ENCODE data around the gene GNPAT.
A peak's percentile ranks its signal among the peaks of the same experiment; 100 is the strongest.
"Not testable (repeated sequence)": the region's sequence is repeated elsewhere in the genome, so short reads cannot be mapped to it uniquely, and the experiment has no call there.

The GNPAT gene

DNA sequence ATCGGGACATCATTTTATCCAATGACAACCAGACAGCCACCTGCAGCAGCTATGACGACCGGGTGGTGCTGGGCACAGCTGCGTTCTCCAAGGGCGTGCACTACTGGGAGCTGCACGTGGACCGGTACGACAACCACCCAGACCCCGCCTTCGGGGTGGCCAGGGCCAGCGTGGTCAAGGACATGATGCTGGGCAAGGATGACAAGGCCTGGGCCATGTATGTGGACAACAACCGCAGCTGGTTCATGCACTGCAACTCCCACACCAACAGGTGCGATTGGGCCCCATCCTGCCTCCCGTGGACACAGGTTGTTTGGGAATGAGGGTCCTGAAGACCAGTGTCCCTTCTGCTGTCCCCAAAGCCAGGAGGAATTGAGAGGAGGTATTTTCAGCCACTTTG, 32.0 kb upstream of the GNPAT start:
- Mint-ChIP-seq H3K4me1 (peaks cover 9% of the 10 kb centered on the region), H3K4me3 (no peak overlapping the region), H3K27ac (no peak overlapping the region), H3K36me3 (no peaks in the 10 kb centered on the region), H3K9me3 (no peaks in the 10 kb centered on the region)
- ATAC-seq (no peak), DNase-seq (ENCODE audit: low spot score in 2 of 2) (no peak)

DNA sequence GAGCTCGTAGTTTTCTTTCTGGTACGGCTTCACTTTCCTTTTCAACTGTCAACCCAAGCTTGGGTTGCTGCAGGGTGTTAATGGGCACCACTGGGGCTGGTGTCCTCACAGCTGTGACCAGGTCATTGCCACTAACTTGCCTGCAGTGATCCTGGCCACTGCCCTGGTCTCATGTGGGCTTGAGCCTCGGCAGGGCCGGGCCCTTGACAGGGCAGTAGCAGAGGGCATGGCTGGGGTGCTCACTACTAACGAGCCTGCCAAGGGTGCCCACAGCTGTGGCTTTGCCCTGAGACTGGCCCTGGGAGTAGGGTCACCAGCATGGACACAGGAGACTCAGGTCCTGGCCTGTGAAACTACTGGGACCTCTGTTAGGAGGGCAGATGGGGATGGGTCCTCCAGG, 31.5 kb upstream of the GNPAT start:
- no peaks in the 10 kb centered on the region for H3K36me3 Mint-ChIP-seq
- ATAC-seq = no peak

DNA sequence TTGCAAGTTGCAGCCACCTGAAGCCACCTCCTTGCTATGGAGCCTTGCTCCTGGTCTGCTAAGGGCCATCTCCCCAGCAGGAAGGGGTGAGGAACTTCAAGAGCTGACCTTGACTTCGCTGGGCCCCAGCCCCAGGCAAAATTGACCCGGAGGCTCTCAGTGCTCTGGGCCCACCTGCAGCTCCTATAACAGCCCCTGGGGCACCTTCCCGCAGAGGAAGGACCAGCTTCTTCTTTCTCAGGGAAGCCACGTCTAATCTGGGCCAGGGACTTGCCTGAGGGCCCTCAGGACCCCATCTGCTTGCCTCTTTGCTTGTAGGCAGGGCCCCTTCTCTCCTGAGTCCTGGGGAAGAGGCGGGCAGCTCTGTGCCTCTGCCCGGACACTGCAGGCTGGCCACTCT, 30.9 kb upstream of the GNPAT start:
- no peak overlapping the region for H3K4me3 Mint-ChIP-seq
- no peak for DNase-seq (ENCODE audit: low spot score in 2 of 2)
- no peak overlapping the region for H3K27ac Mint-ChIP-seq
- no peaks in the 10 kb centered on the region for H3K36me3 Mint-ChIP-seq
- H3K9me3 Mint-ChIP-seq = no peaks in the 10 kb centered on the region
- H3K4me1 Mint-ChIP-seq = peaks cover 9% of the 10 kb centered on the region
- no peak for ATAC-seq

More for the DNA sequence above, 31.5 kb upstream of the GNPAT start:
- DNase-seq (ENCODE audit: low spot score in 2 of 2) = no peak
- no peaks in the 10 kb centered on the region for H3K9me3 Mint-ChIP-seq
- H3K4me3 Mint-ChIP-seq = no peak overlapping the region
- no peak overlapping the region for H3K27ac Mint-ChIP-seq
- peaks cover 9% of the 10 kb centered on the region for H3K4me1 Mint-ChIP-seq

DNA sequence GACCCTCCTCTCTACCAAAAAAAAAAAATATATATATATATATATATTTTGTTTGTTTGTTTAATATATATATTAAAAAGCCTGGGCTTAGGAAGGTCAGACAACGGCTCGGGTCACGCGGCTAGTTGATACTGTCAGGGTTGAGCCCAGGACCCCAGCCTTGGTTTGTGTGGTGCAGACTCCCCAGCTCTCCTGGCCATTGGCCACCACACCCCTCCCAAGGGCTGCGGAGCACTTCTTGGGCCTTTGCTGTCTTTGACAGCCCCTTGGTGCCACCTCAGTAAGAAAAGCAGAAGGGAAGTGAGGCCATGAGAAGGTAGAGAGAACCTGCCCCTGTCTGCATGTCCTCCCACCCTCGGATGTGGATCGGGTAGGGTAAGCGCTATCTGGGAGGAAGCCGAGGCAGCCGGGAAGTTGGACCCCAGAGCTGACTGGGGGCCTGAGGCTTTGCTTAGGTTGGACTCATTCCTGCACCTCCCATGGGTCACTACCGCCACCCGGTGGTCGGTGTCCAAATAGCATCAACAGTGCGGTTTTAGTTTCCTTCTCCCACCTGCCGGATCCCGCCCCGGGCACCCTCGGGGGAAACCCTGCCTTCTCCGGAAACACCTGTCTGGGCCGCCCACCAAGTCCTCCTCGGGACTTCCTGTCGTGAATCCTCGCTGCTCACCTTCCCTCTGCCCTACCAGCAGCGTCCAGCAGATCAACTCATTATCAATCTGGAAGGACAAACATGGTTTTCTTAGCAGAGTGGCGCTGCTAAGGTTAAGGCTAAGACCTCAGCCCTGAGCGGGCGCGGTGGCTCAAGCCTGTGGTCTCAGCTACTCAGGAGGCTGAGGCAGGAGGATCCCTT, 29.8 kb upstream of the GNPAT start:
- Mint-ChIP-seq H3K9me3 (no peaks in the 10 kb centered on the region), H3K4me1 (peaks cover 14% of the 10 kb centered on the region), H3K4me3 (peak overlapping the region; percentile 78), H3K27ac (peak overlapping the region; percentile 80), H3K36me3 (no peaks in the 10 kb centered on the region)
- DNase-seq (ENCODE audit: low spot score in 2 of 2) (peak; percentile 87 to 97), ATAC-seq (peak; percentile 86)

DNA sequence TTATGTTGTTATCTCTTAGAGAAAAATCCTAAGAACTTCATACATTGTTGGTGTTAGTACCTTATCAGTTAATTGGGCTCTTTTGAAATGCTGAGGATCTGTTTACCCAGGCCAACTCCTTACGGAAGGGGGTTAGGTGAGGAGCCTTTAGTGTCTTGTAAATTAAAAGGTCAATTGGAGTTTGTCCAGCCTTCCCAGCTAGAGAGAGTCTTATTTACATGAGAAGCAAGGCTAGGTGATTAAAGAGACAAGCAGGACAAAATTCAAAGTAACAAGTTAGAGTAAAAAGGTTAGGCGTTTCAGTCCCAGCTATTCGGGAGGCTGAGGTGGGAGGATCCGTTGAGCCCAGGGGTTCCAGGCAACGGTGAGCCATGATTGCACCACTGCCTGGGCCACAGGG, 28.7 kb upstream of the GNPAT start:
- not testable (repeated sequence) for H3K36me3 Mint-ChIP-seq; H3K4me3 Mint-ChIP-seq; ATAC-seq; DNase-seq (ENCODE audit: low spot score in 2 of 2); H3K27ac Mint-ChIP-seq; H3K9me3 Mint-ChIP-seq
- peaks cover 16% of the 10 kb centered on the region for H3K4me1 Mint-ChIP-seq

DNA sequence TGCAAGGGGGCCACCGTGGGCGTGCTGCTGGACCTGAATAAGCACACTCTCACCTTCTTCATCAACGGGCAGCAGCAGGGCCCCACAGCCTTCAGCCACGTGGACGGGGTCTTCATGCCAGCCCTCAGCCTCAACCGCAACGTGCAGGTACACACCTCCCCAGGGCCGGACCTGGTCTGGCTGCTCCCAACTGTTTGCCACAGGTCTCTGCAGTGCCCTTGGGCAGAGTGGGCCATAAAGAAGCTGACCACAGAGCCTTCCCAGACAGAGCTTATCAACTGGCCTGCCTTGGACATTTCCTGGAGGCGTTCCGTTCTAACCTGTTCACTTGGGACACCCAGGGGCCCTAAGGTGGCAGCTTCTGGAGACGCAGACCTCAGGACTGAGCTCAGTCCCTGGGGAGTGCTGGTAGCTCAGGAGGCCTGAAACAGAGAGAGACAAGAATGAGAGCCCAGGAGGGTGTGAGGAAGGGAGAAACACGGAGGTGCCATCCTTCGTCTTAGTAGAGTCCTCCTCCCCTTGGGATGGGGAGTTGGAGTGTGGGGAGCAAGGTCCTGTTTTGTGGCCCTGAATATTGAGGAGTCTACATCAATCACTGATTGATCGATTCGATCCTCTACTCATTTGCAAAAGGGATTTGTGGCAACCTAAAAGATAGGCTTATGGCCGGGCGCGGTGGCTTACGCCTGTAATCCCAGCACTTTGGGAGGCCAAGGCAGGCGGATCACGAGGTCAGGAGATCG, 27.0 kb upstream of the GNPAT start:
- H3K4me3 Mint-ChIP-seq = no peak overlapping the region
- no peaks in the 10 kb centered on the region for H3K36me3 Mint-ChIP-seq
- H3K27ac Mint-ChIP-seq = peak overlapping the region; percentile 29
- H3K4me1 Mint-ChIP-seq = peaks cover 16% of the 10 kb centered on the region
- ATAC-seq (no peak), DNase-seq (ENCODE audit: low spot score in 2 of 2) (no peak)
- H3K9me3 Mint-ChIP-seq = no peaks in the 10 kb centered on the region

DNA sequence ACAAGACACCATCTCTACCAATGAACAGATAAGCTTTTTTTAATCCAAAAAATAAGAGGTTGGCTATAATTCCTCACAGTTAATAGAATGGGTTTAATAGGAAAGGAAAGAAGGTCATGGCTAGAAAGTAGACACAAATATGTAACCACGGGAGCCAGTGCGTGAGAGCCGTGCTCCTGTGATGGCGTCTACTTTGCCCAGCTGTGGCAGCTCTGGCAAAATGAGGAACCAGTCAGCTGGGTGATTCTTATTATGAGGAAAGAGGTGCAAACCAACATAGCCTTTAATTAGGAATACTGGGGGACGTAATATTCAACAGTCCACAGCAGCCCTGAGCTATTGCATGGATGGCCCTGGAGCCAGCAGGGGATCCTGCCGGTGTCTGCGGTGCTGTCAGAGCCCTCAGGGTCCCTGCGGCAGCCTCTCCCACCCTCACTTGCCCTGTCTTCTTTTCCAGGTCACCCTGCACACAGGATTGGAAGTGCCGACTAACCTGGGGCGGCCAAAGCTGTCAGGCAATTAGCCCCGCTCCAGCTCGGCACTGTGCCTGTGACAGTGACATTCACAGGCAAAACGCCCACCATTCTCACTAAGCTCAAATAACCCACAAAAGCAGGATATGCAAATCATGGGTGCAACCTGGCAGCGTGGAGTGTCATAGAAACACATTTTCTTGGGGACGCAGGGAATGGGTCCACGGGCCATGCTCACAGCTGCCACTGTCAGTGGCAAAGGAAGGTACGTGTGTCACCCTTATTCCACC, 25.9 kb upstream of the GNPAT start:
- DNase-seq (ENCODE audit: low spot score in 2 of 2) (no peak), ATAC-seq (no peak)
- Mint-ChIP-seq H3K9me3 (no peaks in the 10 kb centered on the region), H3K4me1 (peaks cover 16% of the 10 kb centered on the region), H3K27ac (no peak overlapping the region), H3K4me3 (no peak overlapping the region), H3K36me3 (no peaks in the 10 kb centered on the region)

DNA sequence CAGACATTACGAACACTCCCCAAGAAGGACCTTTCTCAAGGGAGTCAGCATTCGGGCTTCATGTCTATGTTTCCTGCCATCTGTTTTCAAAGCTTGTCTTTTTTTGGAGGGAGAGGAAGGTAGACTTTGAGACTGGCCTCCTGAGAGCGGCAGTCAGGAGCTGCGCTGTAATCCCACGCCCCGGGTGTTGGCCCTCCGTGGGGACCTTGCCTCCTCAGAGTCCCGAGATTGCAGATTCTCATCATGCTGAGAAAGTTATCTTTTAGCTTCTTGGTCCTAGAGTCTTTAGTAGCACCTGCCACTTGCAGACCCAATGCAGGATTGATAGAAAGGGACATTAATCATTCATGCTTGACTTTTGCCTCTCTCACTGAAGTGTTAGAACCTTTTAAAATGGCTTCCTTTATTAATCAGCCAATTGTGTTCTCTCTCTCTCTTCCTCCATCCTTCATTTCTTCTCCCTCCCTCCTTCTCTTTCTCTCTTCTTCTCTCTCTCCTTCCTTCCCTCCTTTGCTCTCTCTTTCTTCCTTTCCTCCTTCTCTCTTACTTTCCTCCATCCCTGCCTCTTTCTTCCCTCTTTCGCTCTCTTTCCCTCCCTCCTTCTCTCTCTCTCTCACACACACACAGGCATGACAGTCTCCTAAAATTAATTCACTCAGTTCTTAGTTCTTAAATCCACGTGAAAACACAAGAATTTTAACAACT, 25.2 kb upstream of the GNPAT start:
- H3K4me1 Mint-ChIP-seq = peaks cover 16% of the 10 kb centered on the region
- DNase-seq (ENCODE audit: low spot score in 2 of 2) (no peak), ATAC-seq (no peak)
- H3K27ac Mint-ChIP-seq = peak overlapping the region; percentile 23
- H3K4me3 Mint-ChIP-seq = no peak overlapping the region
- H3K9me3 Mint-ChIP-seq = no peaks in the 10 kb centered on the region
- no peaks in the 10 kb centered on the region for H3K36me3 Mint-ChIP-seq

DNA sequence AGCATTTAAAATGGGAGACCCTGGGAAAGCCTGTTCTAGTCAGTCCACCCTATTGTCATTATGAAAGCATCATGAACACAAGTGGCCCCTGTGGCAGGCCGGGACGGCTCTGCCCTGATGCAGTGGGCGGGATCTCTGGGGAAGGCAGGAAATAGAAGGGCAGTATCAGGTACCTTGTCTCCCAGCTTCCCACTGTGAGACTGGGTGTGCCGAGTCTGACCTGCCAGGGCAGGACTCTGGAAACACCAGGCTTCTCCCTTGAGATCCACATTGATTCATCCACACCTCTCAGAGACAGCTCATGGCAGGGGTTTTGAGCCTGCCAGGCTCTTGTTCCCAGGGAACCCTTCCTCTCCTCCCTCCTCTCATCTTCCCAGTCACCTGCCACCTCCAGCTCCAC, 24.5 kb upstream of the GNPAT start:
- no peak for ATAC-seq
- DNase-seq (ENCODE audit: low spot score in 2 of 2) = no peak
- Mint-ChIP-seq H3K4me1 (peaks cover 11% of the 10 kb centered on the region), H3K36me3 (peaks cover under 1% of the 10 kb centered on the region), H3K27ac (peak overlapping the region; percentile 23), H3K4me3 (no peak overlapping the region), H3K9me3 (no peaks in the 10 kb centered on the region)

DNA sequence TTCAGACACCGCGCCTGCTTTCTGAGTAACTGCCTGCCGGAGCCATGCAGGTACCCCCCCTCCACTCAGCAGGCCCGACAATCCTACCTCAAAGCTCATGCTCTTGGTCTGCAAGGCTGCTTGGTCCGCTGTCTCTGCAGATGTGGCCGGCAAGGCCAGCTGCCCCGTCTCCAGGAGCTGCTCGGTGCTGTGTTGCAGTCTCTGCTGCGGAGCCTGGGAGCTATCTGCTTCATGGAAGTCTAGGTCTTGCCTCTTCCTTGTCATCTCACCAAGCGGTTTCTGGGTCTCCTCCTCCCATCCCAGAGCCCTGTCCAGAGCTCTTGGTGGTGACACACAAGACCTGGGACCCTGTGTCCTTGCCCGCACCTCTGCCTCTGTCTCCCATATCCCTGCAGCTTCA, 24.0 kb upstream of the GNPAT start:
- Mint-ChIP-seq H3K36me3 (peaks cover 5% of the 10 kb centered on the region), H3K27ac (peak overlapping the region; percentile 23), H3K4me3 (no peak overlapping the region), H3K4me1 (peaks cover 7% of the 10 kb centered on the region), H3K9me3 (no peaks in the 10 kb centered on the region)
- ATAC-seq = no peak
- DNase-seq (ENCODE audit: low spot score in 2 of 2) = no peak

DNA sequence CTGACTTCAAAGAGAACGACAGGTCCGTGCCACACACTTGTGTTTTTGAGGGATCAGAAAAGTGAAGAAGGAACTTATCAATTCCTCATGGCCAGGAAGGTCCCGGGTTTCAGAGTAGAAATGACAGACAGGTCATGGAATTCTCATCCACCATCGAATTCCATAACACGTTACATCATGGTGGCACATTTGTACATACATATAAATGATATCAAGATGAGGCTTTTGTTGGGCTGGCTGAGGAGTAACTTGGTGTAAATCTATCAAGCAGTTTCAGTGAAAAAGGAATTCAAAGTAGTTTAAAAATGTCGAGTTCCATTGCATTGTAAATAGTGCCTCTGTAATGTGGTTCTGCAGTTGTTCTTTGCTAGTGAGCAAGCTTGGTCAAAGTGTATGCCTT, 22.9 kb upstream of the GNPAT start:
- H3K9me3 Mint-ChIP-seq = no peaks in the 10 kb centered on the region
- no peak overlapping the region for H3K4me3 Mint-ChIP-seq
- peaks cover 13% of the 10 kb centered on the region for H3K36me3 Mint-ChIP-seq
- ATAC-seq (no peak), DNase-seq (ENCODE audit: low spot score in 2 of 2) (no peak)
- H3K27ac Mint-ChIP-seq = no peak overlapping the region
- peaks cover 7% of the 10 kb centered on the region for H3K4me1 Mint-ChIP-seq

DNA sequence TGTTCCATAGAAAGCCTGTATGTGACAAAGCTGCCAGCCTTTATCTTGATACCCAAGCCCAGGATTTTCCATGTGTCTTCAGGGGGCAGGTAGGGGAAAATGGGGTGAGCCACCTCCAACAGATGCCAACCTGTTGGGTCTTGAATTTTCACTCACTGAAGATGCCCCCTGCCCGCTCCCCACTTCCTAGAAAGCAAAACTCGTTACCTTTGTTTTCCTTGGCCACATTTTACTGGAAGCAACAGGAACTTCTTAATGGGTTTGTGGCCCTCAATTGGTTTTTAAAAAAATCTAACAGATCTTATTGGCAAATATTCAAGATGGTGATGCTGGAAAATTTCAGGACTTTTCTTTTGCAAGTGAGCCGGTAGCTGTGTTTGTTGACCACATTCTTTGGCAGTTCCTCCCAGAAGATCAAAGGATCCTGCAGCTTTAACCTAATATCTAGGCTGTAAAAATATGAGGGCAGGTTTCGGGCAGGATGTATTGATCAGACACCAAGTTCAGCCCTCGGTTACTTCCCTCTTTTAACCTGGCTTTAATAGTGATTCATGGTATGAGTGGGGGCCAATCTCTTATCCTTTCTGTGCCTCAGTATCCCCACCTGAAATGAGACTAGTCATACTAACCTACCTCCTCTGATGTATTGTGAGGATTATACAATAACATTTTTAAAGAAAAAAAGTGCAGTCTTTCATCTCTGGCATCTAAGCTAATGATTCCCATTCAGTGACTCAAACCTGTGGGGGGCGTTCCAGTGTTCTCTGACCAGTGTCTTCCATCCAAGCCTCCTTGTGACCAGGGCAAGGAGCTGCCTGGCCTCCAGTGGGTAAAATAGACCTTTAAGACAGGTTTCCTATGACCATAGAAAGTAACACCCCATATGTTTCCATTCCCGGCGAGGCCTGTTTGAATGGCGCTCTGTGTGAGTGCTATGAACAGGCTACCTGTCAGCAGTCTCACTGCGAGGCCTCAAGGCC, 21.3 kb upstream of the GNPAT start:
- ATAC-seq (no peak), DNase-seq (ENCODE audit: low spot score in 2 of 2) (no peak)
- no peak overlapping the region for H3K27ac Mint-ChIP-seq
- H3K9me3 Mint-ChIP-seq = no peaks in the 10 kb centered on the region
- H3K36me3 Mint-ChIP-seq = peaks cover 27% of the 10 kb centered on the region
- no peak overlapping the region for H3K4me3 Mint-ChIP-seq
- H3K4me1 Mint-ChIP-seq = peaks cover 7% of the 10 kb centered on the region

DNA sequence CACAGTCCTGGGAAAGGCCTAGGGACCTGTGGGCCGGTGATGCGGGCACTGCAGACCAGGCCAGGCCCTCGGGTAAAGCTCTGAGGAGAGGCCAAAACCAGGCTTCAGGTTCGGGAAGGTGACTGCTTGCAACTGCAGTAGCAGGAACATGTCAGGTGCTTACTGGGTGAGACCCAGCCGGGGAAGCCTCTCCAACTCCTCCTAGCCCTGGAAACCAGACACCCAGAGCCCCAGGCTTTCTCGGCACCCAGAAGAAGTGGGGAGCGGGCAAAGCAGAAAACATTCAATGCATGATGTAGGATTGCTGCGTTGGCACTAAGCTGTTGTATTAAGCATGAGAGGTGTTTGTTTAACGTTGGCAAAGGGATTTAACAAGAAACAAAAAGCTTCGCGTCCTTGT, 20.2 kb upstream of the GNPAT start:
- no peak for DNase-seq (ENCODE audit: low spot score in 2 of 2)
- Mint-ChIP-seq H3K9me3 (no peaks in the 10 kb centered on the region), H3K36me3 (peaks cover 38% of the 10 kb centered on the region), H3K4me3 (no peak overlapping the region), H3K27ac (no peak overlapping the region), H3K4me1 (peaks cover 6% of the 10 kb centered on the region)
- ATAC-seq = no peak

DNA sequence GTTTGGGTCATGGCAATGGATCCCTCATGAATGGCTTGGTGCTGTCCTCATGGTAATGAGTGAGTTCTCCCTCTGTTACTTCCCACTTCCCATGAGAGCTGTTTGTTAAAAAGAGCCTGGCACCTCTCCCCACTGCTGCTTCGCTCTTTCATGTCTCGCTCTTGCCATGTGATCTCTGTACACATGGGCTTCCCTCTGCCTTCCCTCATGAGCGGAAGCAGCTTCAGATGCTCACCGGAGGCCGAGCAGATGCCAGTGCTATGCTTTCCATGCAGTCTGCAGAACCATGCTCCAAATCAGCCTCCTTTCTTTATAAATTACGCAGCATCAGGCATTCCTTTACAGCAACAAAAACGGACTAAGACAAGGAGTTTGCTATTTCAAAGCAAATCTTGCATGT, 14.9 kb upstream of the GNPAT start:
- no peak for ATAC-seq
- Mint-ChIP-seq H3K36me3 (peaks cover 66% of the 10 kb centered on the region), H3K27ac (no peak overlapping the region), H3K4me3 (no peak overlapping the region), H3K9me3 (no peaks in the 10 kb centered on the region), H3K4me1 (peaks cover 10% of the 10 kb centered on the region)
- no peak for DNase-seq (ENCODE audit: low spot score in 2 of 2)

Measured in stimulated activated effector memory CD8-positive, alpha-beta T cell treated with anti-CD3 and anti-CD28 coated beads, Interleukin-12 subunit alpha, Interleukin-12 subunit beta, amount 100 ng/mL, for 72 hours (primary cell).